ENCODE results near the gene SLC4A2. TPM values are rescaled to one million over a fixed set of nuclear protein-coding genes. Genes with fewer than 3 reads are reported as not detected.

SLC4A2 gene
- total and polyA plus RNA-seq, 7 donors: 12.3 to 124 (median 84.6) TPM

DNA sequence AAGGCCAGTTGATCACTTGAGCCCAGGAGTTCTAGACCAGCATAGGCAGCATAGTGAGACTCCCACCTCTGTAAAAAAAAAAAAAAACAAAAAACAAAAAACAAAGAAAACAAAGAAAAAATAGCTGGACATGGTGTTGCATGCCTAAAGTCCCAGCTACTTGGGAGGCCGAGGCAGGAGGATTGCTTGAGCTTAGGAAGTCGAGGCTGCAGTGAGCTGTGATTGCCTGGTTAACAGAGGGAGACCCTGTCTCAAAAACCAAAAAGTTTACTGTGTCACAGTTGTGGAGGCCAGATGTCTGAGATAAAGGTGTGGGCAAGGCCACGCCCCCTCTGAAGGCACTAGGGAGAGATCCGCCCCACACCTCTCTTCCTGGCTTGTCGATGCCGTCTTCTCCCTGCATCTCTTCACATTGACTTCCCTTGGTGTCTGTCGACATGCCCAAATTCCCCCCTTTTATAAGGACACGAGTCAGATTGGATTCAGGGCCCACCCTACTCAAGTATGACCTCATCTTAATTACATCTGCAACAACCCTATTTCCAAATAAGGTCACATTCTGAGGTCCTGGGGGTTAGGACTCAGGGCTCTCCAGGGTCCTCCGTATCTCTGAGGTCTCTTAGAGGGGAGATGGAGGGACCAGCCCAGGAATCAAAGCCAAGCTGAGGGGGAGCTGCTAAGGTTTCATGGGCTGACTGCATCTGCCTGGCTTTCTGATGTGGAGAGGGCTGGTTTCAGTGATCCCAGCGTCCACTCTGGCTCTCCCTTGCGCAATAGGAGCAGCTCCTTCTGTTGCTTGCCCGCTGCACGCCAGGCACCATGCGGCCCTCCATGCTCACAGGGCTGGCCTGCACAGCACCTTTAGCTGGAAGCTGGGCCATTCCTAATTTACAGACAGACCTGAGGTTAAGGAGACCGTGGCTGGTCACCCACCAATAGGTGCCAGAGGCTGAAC, 50.0 kb downstream of the SLC4A2 start:
- peak; percentile 84 for DNase-seq
- H3K36me3 ChIP-seq: peaks cover 0 to 8% (median 0%) of the 10 kb centered on the region in 4 donors
- no peaks in the 10 kb centered on the region for H3K27me3 ChIP-seq
- intact Hi-C loops (cut with DNase I): loop anchor here (2.0 kb wide), 2 partner anchors 51 to 81 kb away; partner anchors contain the start of genes ABCB8 and SLC4A2
- H3K9me3 ChIP-seq: no peaks in the 10 kb centered on the region
- H3K4me3 ChIP-seq: no peak overlapping the region
- 58 to 73% methylated on average over 15 of the region's 15 CpGs for WGBS, 2 donors
- H3K4me1 ChIP-seq: peaks cover 0 to 54% (median 45%) of the 10 kb centered on the region in 4 donors
- peak overlapping the region; percentile 9 to 70 (median 44) for H3K27ac ChIP-seq
- no peak for TF ChIP-seq POLR2AphosphoS5 (IDR thresholded peaks at IDR 0.05)
- TF ChIP-seq POLR2A (IDR thresholded peaks at IDR 0.05): no peak
- TF ChIP-seq CTCF (IDR thresholded peaks at IDR 0.05): no peak
- TF ChIP-seq EP300 (IDR thresholded peaks at IDR 0.05): no peak

DNA sequence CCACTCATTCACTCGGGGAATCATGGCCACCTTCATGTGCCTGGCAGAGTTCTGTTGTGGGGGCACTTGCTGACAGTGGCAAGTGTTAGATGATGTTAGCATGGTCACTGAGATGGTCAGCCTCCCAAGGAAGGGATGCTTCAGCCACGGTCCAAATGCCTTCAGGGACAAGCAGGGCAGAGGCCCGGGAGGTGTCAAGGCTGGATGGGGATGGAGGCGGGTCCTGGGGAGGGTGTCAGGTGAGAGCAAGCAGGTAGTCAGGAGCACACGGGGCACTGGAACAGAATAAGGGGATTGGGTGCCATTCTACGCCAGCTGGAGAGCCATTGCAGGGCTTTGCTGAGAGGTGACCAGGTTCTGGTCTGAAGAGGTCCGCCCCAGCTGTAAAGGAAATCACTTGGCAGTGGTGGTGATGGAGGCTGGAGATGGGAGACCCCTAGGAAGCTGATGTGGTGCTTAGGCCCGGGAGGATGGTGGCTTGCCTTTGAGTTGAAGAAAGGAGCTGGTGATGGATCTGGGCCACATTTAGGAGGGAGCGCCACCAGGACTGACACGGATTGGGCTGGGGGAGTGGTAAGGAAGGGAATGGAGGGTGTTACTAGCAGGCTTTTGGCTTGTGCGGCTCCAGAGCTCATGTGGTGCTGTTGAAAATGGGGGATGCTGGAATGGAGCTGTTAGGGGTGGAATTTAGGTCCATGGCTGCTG, 51.0 kb downstream of the SLC4A2 start:
- H3K4me1 ChIP-seq: peaks cover 0 to 46% (median 44%) of the 10 kb centered on the region in 4 donors
- H3K36me3 ChIP-seq: peaks cover 0 to 4% (median 0%) of the 10 kb centered on the region in 4 donors
- H3K9me3 ChIP-seq: no peaks in the 10 kb centered on the region
- 79 to 81% methylated on average over 11 of the region's 11 CpGs for WGBS, 2 donors
- no peak overlapping the region for H3K4me3 ChIP-seq
- DNase-seq: no peak
- no peak for TF ChIP-seq CTCF (IDR thresholded peaks at IDR 0.05)
- TF ChIP-seq POLR2AphosphoS5 (IDR thresholded peaks at IDR 0.05): no peak
- TF ChIP-seq POLR2A (IDR thresholded peaks at IDR 0.05): no peak
- no peak for TF ChIP-seq EP300 (IDR thresholded peaks at IDR 0.05)
- peak overlapping the region in 3 of 4 donors; percentile 37 to 70 (median 51) for H3K27ac ChIP-seq
- no peaks in the 10 kb centered on the region for H3K27me3 ChIP-seq
- intact Hi-C loops (cut with DNase I): loop anchor here (2.0 kb wide), 2 partner anchors 52 to 82 kb away; partner anchors contain the start of genes ABCB8 and SLC4A2

- 34 to 43% methylated on average over 20 of the region's 20 CpGs for WGBS, 2 donors
Measured at GRCh38 chr7:151110941-151111645, 51.7 kb downstream of the SLC4A2 start.

More at GRCh38 chr7:151110941-151111645, 51.7 kb downstream of the SLC4A2 start:
- DNase-seq: peak; percentile 90
- peaks cover 0 to 54% (median 51%) of the 10 kb centered on the region in 4 donors for H3K4me1 ChIP-seq
- peaks cover 0 to 4% (median 0%) of the 10 kb centered on the region in 4 donors for H3K36me3 ChIP-seq
- H3K27me3 ChIP-seq: no peaks in the 10 kb centered on the region
- H3K4me3 ChIP-seq: no peak overlapping the region
- intact Hi-C loops (cut with DNase I): loop anchor here (1.0 to 2.0 kb wide), 3 partner anchors 24 to 82 kb away; partner anchors contain the start of genes ABCB8 and SLC4A2
- no peaks in the 10 kb centered on the region for H3K9me3 ChIP-seq
- H3K27ac ChIP-seq: peak overlapping the region in 2 of 4 donors; percentile 10 to 70
- TF ChIP-seq POLR2AphosphoS5 (IDR thresholded peaks at IDR 0.05) (peak in 2 of 4 donors; percentile 22 to 37), EP300 (IDR thresholded peaks at IDR 0.05) (no peak), POLR2A (IDR thresholded peaks at IDR 0.05) (no peak), CTCF (IDR thresholded peaks at IDR 0.05) (peak; percentile 83 to 88 (median 86))
